Transverse colon (tissue), 4 donors: Measurements from ENCODE around the gene CAVIN2. TPM values are rescaled to one million over a fixed set of nuclear protein-coding genes. Genes with fewer than 3 reads are reported as not detected.

Experiments
- DNase-seq: peaks from one replicate; pipeline ENCODE4 v3.0.0-alpha.2; 2019
- H3K27ac ChIP-seq, 4 donors: fragments of 200-600 bp; sonication (generic); 2 replicates each; pipeline ENCODE4 v1.5.1; 2016 to 2018; ENCODE audit warnings: inconsistent platforms in 4 of 4
- H3K27me3 ChIP-seq: fragments of 200-600 bp; sonication (generic); 2 replicates; pipeline ENCODE4 v1.5.1; 2017; ENCODE audit warnings: inconsistent platforms
- H3K36me3 ChIP-seq, 4 donors: fragments of 200-600 bp; sonication (generic); 2 replicates each; pipeline ENCODE4 v1.5.1; 2017 to 2019; ENCODE audit warnings: inconsistent platforms in 4 of 4
- H3K4me1 ChIP-seq, 4 donors: fragments of 200-600 bp; sonication (generic); 2 replicates each; pipeline ENCODE4 v1.5.1; 2017 to 2020; ENCODE audit warnings: inconsistent platforms in 4 of 4
- H3K4me3 ChIP-seq, 4 donors: fragments of 200-600 bp; sonication (generic); 1 replicate in 1 of 4; 2 replicates in 3 of 4; pipeline versions ENCODE4 v1.5.1 to v1.6.1; 2017 to 2019; ENCODE audit warnings: inconsistent platforms in 4 of 4
- H3K9me3 ChIP-seq, 2 donors: fragments of 200-600 bp; sonication (generic); 2 replicates each; pipeline ENCODE4 v1.5.1; 2017 to 2019; ENCODE audit warnings: inconsistent platforms in 2 of 2
- EP300 ChIP-seq: sonication (generic); formaldehyde crosslinking; IDR thresholded peaks from one replicate; pipeline ENCODE4 v1.6.1; 2017; ENCODE audit warnings: antibody characterized with exemption, low read depth
- POLR2A ChIP-seq: fragments of 450-650 bp; IDR thresholded peaks from one replicate; pipeline ENCODE4 v1.6.1; 2016; ENCODE audit warnings: antibody characterized with exemption, mild to moderate bottlenecking, moderate library complexity
- POLR2AphosphoS5 ChIP-seq, 3 donors: sonication (generic); formaldehyde crosslinking; IDR thresholded peaks; one replicate each; pipeline ENCODE4 v1.6.1; 2016; ENCODE audit warnings: antibody characterized with exemption in 3 of 3
- WGBS, 2 donors: methylation state at CpG; one replicate each; pipeline ENCODE4 v1.1.5; 2018; ENCODE audit warnings: low coverage in 1 of 2; 5-methylcytosine and 5-hydroxymethylcytosine counted together
- in situ Hi-C, 4 donors: fragments of 200-750 bp; cut with MboI; loops; one replicate each; pipeline versions ENCODE4 v1.15.0 to v1.15.1; 2017; ENCODE audit warnings: low sequenced_read_pairs in 3 of 4, low pct_ligation_motif_present in 1 of 4, low pct_unique_long_range_greater_than_20kb in 1 of 4
- intact Hi-C: fragments of 100-400 bp; cut with DNase I; formaldehyde crosslinking; loops from one replicate; pipeline ENCODE4 v1.15.1; 2023; ENCODE audit warnings: low total_unique reads
- total RNA-seq, 4 donors: library from RNA; depleted of rRNA; stranded (reverse); fragments of >200 nt; gene quantifications; one replicate each; pipeline ENCODE4 v1.1.0, GENCODE V29; 2016
- TF ChIP-seq, protein P1 (sequence below), 5 experiments: fragments of 200-600 bp in 3 of 5; fragments of 450-650 bp in 2 of 5; sonication (generic) in 3 of 5; IDR thresholded peaks; 1 replicate in 2 of 5; 2 replicates in 3 of 5; pipeline ENCODE4 v1.5.1; 2016 to 2017; ENCODE audit warnings: antibody characterized with exemption in 5 of 5, inconsistent platforms in 3 of 5, mild to moderate bottlenecking in 2 of 5, moderate library complexity in 1 of 5

Gene CAVIN2
- total RNA-seq, 4 donors from 2014 or later, result 21.3 to 59.3 (median 25.0) TPM

DNA sequence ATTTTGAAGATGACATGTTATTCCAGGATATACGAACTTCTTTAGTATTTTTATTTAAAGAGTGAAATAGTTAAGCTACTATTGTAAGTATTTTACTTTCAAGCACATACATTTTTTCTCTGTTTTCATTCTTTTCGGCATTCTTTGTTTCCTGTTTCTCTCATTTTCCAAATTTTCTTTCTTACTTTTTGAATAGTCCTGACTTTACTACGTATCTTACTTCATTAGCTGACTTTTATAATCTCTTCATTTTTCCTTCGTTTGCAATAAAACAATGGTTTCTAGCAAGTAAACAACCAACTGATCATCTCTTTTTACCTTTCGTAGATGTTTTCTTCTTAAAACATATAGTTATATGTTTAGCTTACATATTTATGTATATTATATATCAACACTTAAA lies 11.8 kb downstream of the CAVIN2 start:
- Histone ChIP-seq H3K9me3 (no peaks in the 10 kb centered on the region), H3K27ac (no peak overlapping the region), H3K4me1 (peaks cover 0 to 6% (median 0%) of the 10 kb centered on the region in 4 donors), H3K27me3 (no peaks in the 10 kb centered on the region), H3K36me3 (no peaks in the 10 kb centered on the region), H3K4me3 (no peak overlapping the region)
- 76 to 78% methylated on average over 5 of the region's 5 CpGs for WGBS, 2 donors
- DNase-seq, result no peak
- intact Hi-C loops (no loop called here), in situ Hi-C loops (no loop called here)
- TF ChIP-seq POLR2A, result no peak
- TF ChIP-seq POLR2AphosphoS5 (IDR thresholded peaks at IDR 0.05), result no peak
- no peak for TF ChIP-seq EP300
- TF ChIP-seq, protein P1, sequence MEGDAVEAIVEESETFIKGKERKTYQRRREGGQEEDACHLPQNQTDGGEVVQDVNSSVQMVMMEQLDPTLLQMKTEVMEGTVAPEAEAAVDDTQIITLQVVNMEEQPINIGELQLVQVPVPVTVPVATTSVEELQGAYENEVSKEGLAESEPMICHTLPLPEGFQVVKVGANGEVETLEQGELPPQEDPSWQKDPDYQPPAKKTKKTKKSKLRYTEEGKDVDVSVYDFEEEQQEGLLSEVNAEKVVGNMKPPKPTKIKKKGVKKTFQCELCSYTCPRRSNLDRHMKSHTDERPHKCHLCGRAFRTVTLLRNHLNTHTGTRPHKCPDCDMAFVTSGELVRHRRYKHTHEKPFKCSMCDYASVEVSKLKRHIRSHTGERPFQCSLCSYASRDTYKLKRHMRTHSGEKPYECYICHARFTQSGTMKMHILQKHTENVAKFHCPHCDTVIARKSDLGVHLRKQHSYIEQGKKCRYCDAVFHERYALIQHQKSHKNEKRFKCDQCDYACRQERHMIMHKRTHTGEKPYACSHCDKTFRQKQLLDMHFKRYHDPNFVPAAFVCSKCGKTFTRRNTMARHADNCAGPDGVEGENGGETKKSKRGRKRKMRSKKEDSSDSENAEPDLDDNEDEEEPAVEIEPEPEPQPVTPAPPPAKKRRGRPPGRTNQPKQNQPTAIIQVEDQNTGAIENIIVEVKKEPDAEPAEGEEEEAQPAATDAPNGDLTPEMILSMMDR (IDR thresholded peaks at IDR 0.05), result no peak

DNA sequence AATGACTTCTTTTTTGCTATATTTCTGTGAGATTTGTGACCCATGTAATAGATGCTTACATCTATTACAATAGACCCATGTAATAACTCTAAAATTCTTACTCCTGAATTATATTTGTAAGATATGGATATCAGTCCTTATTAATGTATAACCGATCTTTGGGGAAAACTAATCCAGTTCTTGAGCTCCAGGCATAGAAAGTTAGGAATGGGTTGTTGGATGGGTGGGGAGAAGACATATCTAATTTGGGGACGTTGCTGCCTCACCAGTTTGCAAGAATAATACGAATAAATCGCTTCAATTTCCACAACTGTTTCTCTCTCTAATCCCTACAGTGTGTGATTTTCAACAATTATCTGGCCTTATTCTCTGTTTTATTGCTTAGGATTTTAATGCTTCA lies 13.5 kb downstream of the CAVIN2 start:
- DNase-seq, result no peak
- H3K36me3 ChIP-seq, result no peaks in the 10 kb centered on the region
- H3K27ac ChIP-seq, result no peak overlapping the region
- no peaks in the 10 kb centered on the region for H3K27me3 ChIP-seq
- no peak overlapping the region for H3K4me3 ChIP-seq
- no peaks in the 10 kb centered on the region for H3K4me1 ChIP-seq
- in situ Hi-C loops (no loop called here), intact Hi-C loops (no loop called here)
- WGBS, 2 donors, result 81 to 83% methylated on average over 4 of the region's 4 CpGs
- no peaks in the 10 kb centered on the region for H3K9me3 ChIP-seq
- TF ChIP-seq EP300 (no peak), POLR2AphosphoS5 (IDR thresholded peaks at IDR 0.05) (no peak), POLR2A (no peak)
- TF ChIP-seq, protein P1 (IDR thresholded peaks at IDR 0.05), result no peak

- Histone ChIP-seq H3K36me3 (no peaks in the 10 kb centered on the region), H3K9me3 (no peaks in the 10 kb centered on the region), H3K27ac (no peak overlapping the region), H3K4me3 (no peak overlapping the region), H3K27me3 (no peaks in the 10 kb centered on the region), H3K4me1 (no peaks in the 10 kb centered on the region)
- TF ChIP-seq, protein P1 (IDR thresholded peaks at IDR 0.05), result no peak
- no peak for TF ChIP-seq POLR2AphosphoS5 (IDR thresholded peaks at IDR 0.05)
- in situ Hi-C loops, result no loop called here
- intact Hi-C loops, result no loop called here
- no peak for DNase-seq
These were observed 14.2 kb downstream of the CAVIN2 start for GRCh38 chr2:191832668-191833067.

- intact Hi-C loops (no loop called here), in situ Hi-C loops (no loop called here)
- Histone ChIP-seq H3K4me3 (no peak overlapping the region), H3K4me1 (no peaks in the 10 kb centered on the region), H3K36me3 (no peaks in the 10 kb centered on the region), H3K9me3 (no peaks in the 10 kb centered on the region), H3K27ac (no peak overlapping the region), H3K27me3 (no peaks in the 10 kb centered on the region)
- no peak for DNase-seq
- WGBS, 2 donors, result 78% methylated on average over 1 of the region's 1 CpG; no CpG with 5 or more reads in 1 of the 2 donors
- no peak for TF ChIP-seq POLR2A
- TF ChIP-seq EP300, result no peak
- TF ChIP-seq, protein P1 (IDR thresholded peaks at IDR 0.05), result no peak
- no peak for TF ChIP-seq POLR2AphosphoS5 (IDR thresholded peaks at IDR 0.05)
These were observed 15.4 kb downstream of the CAVIN2 start for GRCh38 chr2:191831410-191831994.
